GM20431 (cell line): Measurements from ENCODE around the gene ACTN4.

Experiments
- in situ Hi-C: fragments of 300-500 bp; cut with MseI, MboI; formaldehyde crosslinking; loops from one replicate; pipeline ENCODE4 v1.15.0; 2020; ENCODE audit warnings: low sequenced_read_pairs; ENCODE audit not compliant: unreplicated experiment

The ACTN4 gene

DNA sequence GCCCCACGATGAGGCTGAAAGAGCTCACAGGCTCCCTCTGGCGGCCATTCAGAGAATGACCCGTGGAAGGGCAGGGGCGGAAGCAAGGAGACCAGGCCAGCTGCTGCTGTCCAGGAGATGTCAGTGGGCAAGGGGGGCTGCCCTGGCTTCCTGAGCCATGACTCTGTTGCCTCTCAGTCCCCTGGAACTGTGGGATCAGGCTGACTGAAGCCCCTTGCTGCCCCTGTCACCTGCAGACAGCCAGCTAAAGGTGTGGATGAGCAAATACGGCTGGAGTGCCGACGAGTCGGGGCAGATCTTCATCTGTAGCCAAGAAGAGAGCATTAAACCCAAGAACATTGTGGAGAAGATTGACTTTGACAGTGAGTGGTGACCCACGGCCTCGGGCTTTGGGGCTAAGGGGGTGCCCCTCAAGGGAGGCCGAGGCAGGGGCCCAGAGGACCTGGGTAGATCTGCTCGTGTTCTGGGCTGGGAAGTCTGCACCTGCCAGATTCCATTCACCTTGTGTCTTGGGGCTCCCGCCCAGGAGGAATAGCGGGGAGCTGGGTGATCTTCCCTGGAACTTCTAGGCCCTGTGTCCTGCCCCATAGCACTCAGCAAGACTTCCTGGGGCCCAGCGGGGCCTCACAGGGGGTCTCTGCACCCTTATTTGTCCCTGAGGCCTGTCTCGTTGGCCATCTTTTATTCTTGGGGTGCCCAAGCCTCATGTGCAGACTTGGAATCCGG, 12.5 kb upstream of the ACTN4 start:
- in situ Hi-C loops, result loop anchor here (5.0 kb wide), 1 partner anchor 88 kb away; no protein-coding TSS in a partner anchor

DNA sequence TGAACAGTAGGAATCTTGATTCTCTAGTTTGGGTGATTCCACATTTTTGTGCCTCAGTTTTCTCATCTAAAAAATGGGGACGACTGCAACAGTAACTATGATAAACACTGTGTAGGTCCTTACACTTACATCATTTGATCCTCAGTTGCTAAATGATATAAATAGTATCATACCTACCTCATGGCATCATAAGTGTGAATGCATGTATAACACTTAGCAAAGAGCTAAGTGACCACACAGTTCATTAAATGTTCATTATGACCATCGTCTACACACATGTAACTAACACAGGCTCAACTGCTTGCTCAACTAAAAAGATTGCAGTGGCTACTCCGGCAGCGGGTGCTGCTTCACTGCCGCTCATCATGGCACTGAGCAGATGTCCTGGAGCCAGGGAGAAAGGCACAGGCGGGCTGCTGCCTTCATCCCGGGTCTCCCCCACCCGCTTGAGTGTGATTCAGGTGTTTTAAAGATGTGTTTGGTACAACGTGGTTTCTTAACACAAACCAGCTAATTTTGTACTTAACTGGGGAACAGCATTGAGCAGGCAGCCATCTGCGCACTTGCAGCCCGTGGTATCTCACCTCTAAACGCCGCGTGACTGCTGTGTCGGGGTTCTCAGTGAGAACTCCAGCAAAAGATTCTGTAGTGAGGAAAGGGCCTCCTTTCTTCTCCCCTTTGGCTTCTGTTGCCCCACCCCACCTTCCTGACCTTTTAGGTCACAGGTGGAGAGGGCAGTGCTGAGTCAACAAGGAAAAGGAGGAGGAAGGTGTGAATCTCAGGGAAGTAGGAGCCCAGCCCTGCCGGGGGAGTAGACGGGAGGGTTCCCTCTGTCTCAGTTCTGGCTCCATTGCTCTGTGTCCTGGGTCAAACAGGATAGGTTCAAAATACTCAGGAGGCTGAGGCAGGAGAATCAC, 11.7 kb upstream of the ACTN4 start:
- in situ Hi-C loops, result no loop called here

- in situ Hi-C loops, result no loop called here
Measured at GRCh38 chr19:38638461-38638860, 9.0 kb upstream of the ACTN4 start.

GRCh38 chr19:38639679-38640078, 7.8 kb upstream of the ACTN4 start:
- in situ Hi-C loops, result no loop called here

- in situ Hi-C loops, result no loop called here
Measured at GRCh38 chr19:38640368-38640767, 7.1 kb upstream of the ACTN4 start.

GRCh38 chr19:38642176-38642575, 5.3 kb upstream of the ACTN4 start:
- in situ Hi-C loops, result no loop called here

GRCh38 chr19:38644719-38645118, 2.7 kb upstream of the ACTN4 start:
- in situ Hi-C loops, result no loop called here

DNA sequence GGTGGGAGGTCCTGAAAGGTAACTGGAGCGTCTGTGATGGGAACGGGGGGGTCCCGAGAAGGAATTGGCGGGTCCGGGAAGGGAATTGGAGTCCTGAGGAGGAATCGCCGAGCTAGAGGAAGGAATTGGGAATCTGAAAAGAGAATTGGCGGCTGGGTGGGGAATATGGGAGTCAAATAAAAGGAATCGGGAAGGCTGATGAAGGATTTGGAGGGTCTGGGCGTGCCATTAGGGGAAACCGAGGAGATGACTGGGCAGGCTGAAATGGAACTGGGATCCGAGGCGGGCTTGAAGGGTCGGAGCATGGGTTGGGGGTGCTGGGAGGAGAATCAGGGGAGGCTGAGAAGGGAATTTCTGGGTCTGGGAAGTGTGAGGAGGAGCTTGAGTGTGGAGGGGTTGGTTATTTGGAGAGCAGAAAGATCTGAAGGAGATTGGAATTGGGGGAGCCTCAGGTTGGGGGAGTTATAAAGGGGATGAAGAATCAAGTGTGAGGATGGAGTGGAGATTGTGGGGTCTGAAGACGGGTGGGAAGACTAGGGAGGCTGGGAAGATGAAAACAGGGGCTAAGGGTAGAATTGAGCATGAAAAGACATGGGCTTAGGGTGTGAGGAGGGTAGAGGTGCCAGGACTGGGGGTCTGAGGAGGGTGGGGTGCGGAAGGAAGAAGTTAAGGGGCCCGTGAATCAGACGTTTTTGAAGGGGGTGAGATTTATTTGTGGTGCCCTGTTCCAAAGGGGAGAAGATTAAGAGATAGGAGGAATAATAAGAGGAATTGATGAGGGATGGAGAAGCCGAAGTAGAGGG, 718 bp downstream of the ACTN4 start:
- in situ Hi-C loops, result no loop called here

DNA sequence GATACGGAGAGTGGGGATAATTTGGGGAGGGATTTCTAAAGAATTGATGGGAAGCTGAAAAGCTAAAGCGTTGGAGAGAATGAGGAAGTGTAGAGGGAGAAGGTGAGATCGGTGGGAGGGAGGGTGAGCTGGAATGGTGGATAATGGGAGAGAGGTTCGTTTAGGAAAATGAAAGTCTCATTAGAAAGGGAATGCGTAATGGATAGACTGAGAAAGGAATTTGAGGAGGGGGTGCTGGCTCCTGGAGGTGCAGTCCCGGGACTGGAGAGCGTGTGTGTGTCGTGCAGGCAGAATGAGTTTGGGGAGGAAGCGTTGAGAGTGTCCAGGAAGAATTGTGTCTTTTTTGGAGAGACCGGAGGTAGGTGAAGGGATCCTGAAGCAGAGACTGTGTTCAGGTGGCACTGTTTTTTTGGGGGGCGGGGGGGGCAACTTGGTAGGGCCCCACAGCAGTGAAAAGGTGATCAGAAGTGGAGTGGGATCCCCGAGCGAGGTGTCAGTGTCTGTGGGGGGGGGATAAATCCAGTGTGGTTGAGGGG, 1.4 kb downstream of the ACTN4 start:
- in situ Hi-C loops, result no loop called here

DNA sequence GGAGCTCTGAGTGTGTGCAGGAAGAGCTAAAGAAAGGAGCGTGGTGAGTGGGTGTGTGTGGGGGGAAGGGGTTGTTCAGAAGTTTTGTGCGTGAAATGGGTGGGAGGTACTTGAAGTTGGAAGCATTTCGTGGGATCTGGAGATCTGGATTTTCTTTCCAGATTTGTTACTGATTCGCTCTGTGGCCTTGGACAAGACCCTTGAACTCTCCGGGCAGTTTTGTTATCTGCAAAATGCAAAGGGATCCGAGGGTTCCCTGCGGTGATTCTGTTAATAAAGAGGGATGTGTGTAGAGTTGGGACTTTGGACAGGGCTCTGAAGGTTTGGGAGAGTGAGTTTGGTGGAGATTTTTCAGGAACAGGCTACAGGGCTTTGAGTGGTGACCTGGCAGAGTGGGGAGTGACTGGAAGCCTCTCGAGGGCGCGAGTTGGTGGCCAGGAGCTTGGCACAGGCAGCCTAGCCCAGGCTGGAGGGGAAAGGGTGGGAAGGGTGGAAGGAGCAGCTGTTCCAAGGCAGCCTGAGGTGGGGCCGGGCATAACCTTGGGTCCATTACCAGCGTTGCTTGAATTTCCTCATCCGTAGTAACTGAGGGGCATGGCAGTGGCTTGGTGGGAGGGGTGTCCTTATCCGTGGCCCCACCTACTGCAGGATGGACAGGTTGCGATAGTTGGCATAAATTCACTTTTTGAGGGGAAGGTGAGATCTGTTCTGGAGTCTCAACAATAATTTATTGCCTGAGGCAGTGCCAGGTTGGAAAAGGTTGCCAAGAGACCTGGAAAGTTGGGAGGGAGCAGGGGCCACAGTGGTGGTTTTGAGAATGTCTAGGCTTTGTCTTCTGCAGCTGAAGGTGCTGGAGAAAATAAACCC, 2.1 kb downstream of the ACTN4 start:
- in situ Hi-C loops, result no loop called here

- in situ Hi-C loops, result no loop called here
Measured at GRCh38 chr19:38650172-38650775, 2.8 kb downstream of the ACTN4 start.

- in situ Hi-C loops, result no loop called here
Measured at GRCh38 chr19:38650911-38651584, 3.6 kb downstream of the ACTN4 start.

DNA sequence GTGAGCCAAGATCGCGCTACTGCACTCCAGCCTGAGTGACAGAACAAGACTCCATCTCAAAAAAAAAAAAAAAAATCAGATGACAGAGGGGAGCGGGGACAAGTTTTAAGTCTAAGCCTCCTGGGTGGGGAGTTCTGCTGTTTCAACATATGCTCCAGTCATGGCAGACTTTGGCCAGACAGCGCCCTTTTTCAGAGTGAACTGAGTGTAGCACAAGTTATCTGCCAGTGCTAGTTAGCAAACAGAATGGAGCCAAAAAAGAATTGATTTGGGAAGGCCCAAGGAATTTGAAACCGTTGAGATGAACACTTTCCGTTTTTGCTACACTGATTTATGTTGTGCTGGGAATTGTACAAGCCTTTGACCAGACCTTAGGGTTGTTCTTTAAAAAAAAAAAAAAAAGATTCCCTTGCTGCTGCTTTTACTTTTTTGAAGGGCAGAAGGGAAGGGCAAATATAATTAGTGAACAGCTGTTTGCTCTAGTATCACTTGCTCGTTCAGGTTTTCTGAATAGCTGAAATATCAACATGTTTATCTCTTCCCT, 5.7 kb downstream of the ACTN4 start:
- in situ Hi-C loops, result no loop called here

- in situ Hi-C loops, result no loop called here
Measured at GRCh38 chr19:38654628-38655055, 7.2 kb downstream of the ACTN4 start.

DNA sequence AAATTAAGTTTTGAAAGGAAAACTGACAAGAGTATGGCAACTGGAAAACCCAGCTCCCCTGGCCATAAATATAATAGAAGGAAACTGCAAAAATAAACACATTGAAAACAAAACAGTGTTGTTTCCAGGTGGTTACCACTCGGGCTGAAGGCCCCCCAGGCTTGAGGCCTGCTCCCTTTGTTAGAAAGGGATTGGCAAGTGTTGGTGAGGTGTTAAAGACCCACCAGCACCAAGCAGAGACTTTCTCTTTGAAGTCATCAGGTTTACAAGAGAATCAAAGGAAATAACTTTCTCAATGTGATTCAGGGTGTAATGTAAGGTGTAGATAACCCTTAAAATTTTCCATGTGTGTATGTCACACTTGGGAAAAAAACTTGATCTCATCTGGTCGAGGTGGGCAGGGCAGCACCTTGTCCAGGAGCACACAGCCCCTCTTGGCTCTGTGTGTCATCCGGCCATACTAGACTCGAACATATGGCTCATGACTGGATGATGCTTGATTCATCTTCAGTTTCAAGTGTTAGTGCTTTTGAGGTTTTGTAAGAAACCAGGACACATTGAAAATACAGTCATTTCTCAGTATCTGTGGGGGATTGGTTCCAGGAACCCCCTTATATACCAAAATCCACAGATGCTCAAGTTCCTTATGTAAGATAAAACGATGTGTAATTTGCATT, 7.8 kb downstream of the ACTN4 start:
- in situ Hi-C loops, result no loop called here

DNA sequence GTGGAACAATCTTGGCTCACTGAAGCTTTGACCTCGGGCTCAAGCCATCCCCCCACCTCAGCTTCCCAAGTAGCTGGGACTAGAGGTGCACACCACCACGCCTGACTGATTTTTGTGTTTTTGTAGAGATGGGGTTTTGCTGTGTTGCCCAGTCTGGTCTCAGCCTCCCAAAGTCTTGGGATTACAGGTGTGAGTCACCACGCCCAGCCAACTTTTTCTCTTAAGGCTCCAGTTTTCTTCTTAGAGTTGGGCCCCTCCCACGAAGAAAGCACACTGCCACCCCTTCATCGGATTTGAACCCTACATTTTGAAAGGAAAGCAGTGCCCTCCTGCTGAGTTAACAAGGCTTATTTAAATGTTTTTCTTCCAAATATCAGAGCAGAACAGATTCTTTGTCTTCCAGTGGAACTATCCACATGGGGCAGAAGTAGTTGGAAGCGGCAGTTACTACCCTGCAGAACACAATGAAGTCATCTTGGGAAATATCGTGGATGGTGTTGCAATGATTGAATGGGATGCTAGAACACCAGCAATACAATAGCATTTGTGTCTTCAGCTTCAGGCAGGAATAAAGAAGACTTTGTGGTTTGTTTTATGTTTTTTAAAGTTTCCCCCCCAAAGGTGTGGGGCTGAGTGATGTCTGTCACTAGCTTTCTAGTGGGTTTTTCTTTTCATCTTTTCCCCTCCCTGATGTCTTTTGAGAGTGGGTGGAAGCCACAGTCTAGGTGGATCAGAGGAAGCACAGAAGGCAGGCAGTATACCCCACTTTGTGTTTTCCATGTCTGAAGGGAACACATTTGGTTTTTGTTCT, 8.9 kb downstream of the ACTN4 start:
- in situ Hi-C loops, result no loop called here
